OCI-LY1 (cell line): ENCODE data around the gene PUSL1.

Source experiments
- CTCF ChIP-seq: fragments of 200-600 bp; sonication (generic), shearing (Covaris generic); IDR thresholded peaks from 2 replicates; pipeline ENCODE4 v1.5.1; 2017; ENCODE audit warnings: mild to moderate bottlenecking, antibody characterized with exemption, low read length, moderate library complexity, mixed read lengths
- EZH2 ChIP-seq: fragments of 200-600 bp; sonication (generic), shearing (Covaris generic); IDR thresholded peaks from 2 replicates; pipeline ENCODE4 v1.8.0; 2017; ENCODE audit warnings: borderline replicate concordance, mixed run types, mild to moderate bottlenecking, antibody characterized with exemption, low read length, moderate library complexity, mixed read lengths

DNA sequence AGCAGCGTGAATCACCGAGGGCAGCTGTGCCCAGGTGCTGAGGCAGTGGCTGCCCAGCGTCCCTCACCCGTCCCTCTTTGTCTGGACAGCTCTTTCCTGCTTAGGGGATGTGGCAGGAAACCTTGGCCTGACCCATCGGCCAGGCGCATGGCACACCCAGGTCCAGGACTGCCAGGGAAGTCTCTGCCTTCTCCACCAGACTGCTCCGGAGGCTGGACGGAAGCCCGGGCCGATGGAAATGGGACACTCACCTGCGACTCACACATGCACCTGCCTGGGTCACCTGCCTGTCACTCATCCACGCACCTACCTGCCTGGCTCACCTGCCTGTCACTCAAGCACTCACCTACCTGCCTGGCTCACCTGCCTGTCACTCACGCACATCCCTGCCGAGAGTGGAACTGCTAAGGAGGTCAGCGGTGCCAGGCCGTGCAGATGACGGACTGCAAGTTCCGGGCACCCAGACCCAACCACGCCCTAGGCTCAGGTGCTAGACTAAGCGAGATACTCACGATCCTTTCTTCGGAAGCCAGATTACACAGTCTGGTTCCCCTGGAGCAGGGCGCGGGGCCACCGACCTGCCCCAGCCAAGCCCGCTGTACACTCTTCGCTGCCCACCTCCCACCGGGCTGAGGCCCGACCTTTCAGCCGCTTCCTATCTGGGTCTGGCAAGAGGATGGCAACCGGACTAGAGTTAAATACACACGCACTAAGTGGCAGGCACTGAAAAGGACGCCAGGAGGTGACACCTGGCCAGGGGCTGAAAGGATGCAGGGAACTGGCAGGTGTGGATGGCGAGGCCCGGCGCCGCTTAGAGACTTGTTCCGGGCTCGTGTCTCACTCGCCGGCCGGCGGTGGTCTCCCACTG is 35.8 kb upstream of the PUSL1 start:
- TF ChIP-seq CTCF (no peak), EZH2 (no peak)
